ENCODE data around the gene YKT6.
"Not testable (repeated sequence)": the region's sequence is repeated elsewhere in the genome, so short reads cannot be mapped to it uniquely, and the experiment has no call there.

The YKT6 gene

GRCh38 chr7:44200699-44201461 lies at the start of gene YKT6:
Gene YKT6, plus strand, starts transcription at chr7:44200978. Its CDS starts 158 bp downstream, at chr7:44201136.
- peak; percentile 98 for DNase-seq

GRCh38 chr7:44151956-44152355 lies 48.8 kb upstream of the YKT6 start:
- DNase-seq = no peak

- DNase-seq = no peak
Measured at GRCh38 chr7:44152971-44153947, 47.5 kb upstream of the YKT6 start.

GRCh38 chr7:44153948-44154335 lies 46.8 kb upstream of the YKT6 start:
- no peak for DNase-seq

GRCh38 chr7:44154703-44155102 lies 46.1 kb upstream of the YKT6 start:
- no peak for DNase-seq

- no peak for DNase-seq
Measured at GRCh38 chr7:44155191-44156185, 45.3 kb upstream of the YKT6 start.

GRCh38 chr7:44156453-44157010 lies 44.2 kb upstream of the YKT6 start:
- no peak for DNase-seq

- no peak for DNase-seq
Measured at GRCh38 chr7:44157116-44158080, 43.4 kb upstream of the YKT6 start.

- DNase-seq = peak; percentile 19
Measured at GRCh38 chr7:44158096-44158872, 42.5 kb upstream of the YKT6 start.

GRCh38 chr7:44158873-44159631 lies 41.7 kb upstream of the YKT6 start:
- no peak for DNase-seq

- no peak for DNase-seq
Measured at GRCh38 chr7:44159824-44160630, 40.8 kb upstream of the YKT6 start.

- no peak for DNase-seq
Measured at GRCh38 chr7:44161371-44161770, 39.4 kb upstream of the YKT6 start.

- DNase-seq = no peak
Measured at GRCh38 chr7:44162179-44162578, 38.6 kb upstream of the YKT6 start.

- no peak for DNase-seq
Measured at GRCh38 chr7:44162785-44163395, 37.9 kb upstream of the YKT6 start.

- DNase-seq = no peak
Measured at GRCh38 chr7:44163591-44163990, 37.2 kb upstream of the YKT6 start.

GRCh38 chr7:44167920-44168319 lies 32.9 kb upstream of the YKT6 start:
- no peak for DNase-seq

- DNase-seq = not testable (repeated sequence)
Measured at GRCh38 chr7:44171901-44172300, 28.9 kb upstream of the YKT6 start.

GRCh38 chr7:44172352-44172751 lies 28.4 kb upstream of the YKT6 start:
- DNase-seq = no peak

Data from NCI-H1092 (cell line).